Transverse colon (tissue), 3 donors: ENCODE results near the gene CHAT.

Source experiments
- POLR2A ChIP-seq: fragments of 450-650 bp; IDR thresholded peaks from one replicate; pipeline ENCODE4 v1.6.1; 2016; ENCODE audit warnings: antibody characterized with exemption, mild to moderate bottlenecking, moderate library complexity
- POLR2AphosphoS5 ChIP-seq, 3 donors: sonication (generic); formaldehyde crosslinking; IDR thresholded peaks; one replicate each; pipeline ENCODE4 v1.6.1; 2016; ENCODE audit warnings: antibody characterized with exemption in 3 of 3

DNA sequence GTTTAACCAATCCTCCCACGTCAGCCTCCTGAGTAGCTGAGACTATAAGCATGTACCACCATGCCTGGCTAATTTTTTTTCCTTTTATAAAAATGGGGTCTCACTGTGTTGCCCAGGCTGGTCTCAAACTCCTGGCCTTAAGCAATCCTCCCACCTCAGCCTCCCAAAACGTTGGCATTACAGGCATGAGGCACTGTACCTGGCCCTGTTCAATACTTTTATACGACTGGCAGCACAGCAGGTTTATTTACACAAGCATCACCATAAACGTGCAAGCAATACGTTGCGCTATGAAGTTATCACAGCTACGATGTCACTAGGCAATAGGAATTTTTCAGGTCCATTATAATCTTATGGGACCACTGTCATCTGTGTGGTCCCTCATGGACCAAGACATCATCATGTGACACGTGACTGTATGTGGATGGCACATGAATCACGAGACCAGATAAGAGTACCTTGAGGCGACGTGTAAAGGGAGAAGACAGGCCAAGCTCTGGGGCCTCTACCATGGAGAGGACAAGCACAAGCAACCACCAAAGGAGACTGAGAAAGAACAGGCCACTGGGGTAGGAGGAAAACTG lies 38.3 kb upstream of the CHAT start:
- TF ChIP-seq POLR2A (no peak), POLR2AphosphoS5 (IDR thresholded peaks at IDR 0.05) (no peak)
